Skeletal muscle tissue (tissue), 4 donors: ENCODE measurements around the gene FRMD5. TPM values are rescaled to one million over a fixed set of nuclear protein-coding genes. Genes with fewer than 3 reads are reported as not detected.
A peak's percentile ranks its signal among the peaks of the same experiment; 100 is the strongest.

Experiments used
- H3K27ac ChIP-seq: one replicate; pipeline ENCODE4 v1.7.0; 2013; ENCODE audit warnings: mild to moderate bottlenecking, low read depth, low read length, inconsistent platforms
- H3K27me3 ChIP-seq, 3 donors: one replicate each; pipeline ENCODE4 v1.7.0; 2013; ENCODE audit warnings: low read length in 3 of 3; ENCODE audit not compliant: control insufficient read depth in 3 of 3, insufficient read depth in 3 of 3
- H3K36me3 ChIP-seq, 3 donors: one replicate each; pipeline ENCODE4 v1.7.0; 2013; ENCODE audit warnings: low read length in 3 of 3; ENCODE audit not compliant: control insufficient read depth in 3 of 3, insufficient read depth in 3 of 3
- H3K4me1 ChIP-seq, 3 donors: one replicate each; pipeline ENCODE4 v1.7.0; 2013; ENCODE audit warnings: low read length in 3 of 3, mild to moderate bottlenecking in 3 of 3; ENCODE audit not compliant: control insufficient read depth in 3 of 3, insufficient read depth in 3 of 3
- H3K4me3 ChIP-seq, 3 donors: one replicate each; pipeline ENCODE4 v1.7.0; 2013; ENCODE audit warnings: low read length in 3 of 3
- H3K9ac ChIP-seq, 3 donors: one replicate each; pipeline ENCODE4 v1.7.0; 2013; ENCODE audit warnings: low read length in 3 of 3, mild to moderate bottlenecking in 3 of 3, moderate library complexity in 2 of 3, low read depth in 1 of 3
- H3K9me3 ChIP-seq, 3 donors: one replicate each; pipeline ENCODE4 v1.7.0; 2013; ENCODE audit warnings: low read length in 3 of 3; ENCODE audit not compliant: control insufficient read depth in 3 of 3
- total RNA-seq: library from RNA; depleted of rRNA; stranded (reverse); fragments of >200 nt; gene quantifications from one replicate; pipeline ENCODE4 v1.2.3, GENCODE V29; 2014
- donor health status: Osteomylitis.

Gene FRMD5
- total RNA-seq, 1 donor from 2014 or later: 3.7 TPM

GRCh38 chr15:43930079-43930478 is 265.0 kb downstream of the FRMD5 start:
- H3K36me3 ChIP-seq: no peaks in the 10 kb centered on the region

GRCh38 chr15:43928152-43928551 is 266.9 kb downstream of the FRMD5 start:
- no peak overlapping the region for H3K9ac ChIP-seq
- H3K4me1 ChIP-seq: peaks cover 0 to 11% (median 0%) of the 10 kb centered on the region in 3 donors
- no peaks in the 10 kb centered on the region for H3K9me3 ChIP-seq
- no peaks in the 10 kb centered on the region for H3K36me3 ChIP-seq
- H3K4me3 ChIP-seq: no peak overlapping the region
- H3K27ac ChIP-seq: no peak overlapping the region
- peaks cover 0 to 2% (median 0%) of the 10 kb centered on the region in 3 donors for H3K27me3 ChIP-seq

More at GRCh38 chr15:43930079-43930478, 265.0 kb downstream of the FRMD5 start:
- Histone ChIP-seq H3K9me3 (no peaks in the 10 kb centered on the region), H3K9ac (no peak overlapping the region), H3K4me3 (no peak overlapping the region), H3K27me3 (peaks cover 0 to 6% (median 0%) of the 10 kb centered on the region in 3 donors), H3K4me1 (peaks cover 0 to 11% (median 0%) of the 10 kb centered on the region in 3 donors), H3K27ac (no peak overlapping the region)

- Histone ChIP-seq H3K9ac (no peak overlapping the region), H3K27me3 (no peaks in the 10 kb centered on the region), H3K4me3 (no peak overlapping the region), H3K36me3 (no peaks in the 10 kb centered on the region), H3K27ac (no peak overlapping the region), H3K4me1 (peaks cover 0 to 2% (median 0%) of the 10 kb centered on the region in 3 donors), H3K9me3 (no peaks in the 10 kb centered on the region)
Measured at GRCh38 chr15:43927203-43927602, 267.9 kb downstream of the FRMD5 start.

GRCh38 chr15:43923553-43923952 is 271.5 kb downstream of the FRMD5 start:
- H3K9ac ChIP-seq: no peak overlapping the region
- H3K36me3 ChIP-seq: no peaks in the 10 kb centered on the region
- H3K27me3 ChIP-seq: no peaks in the 10 kb centered on the region
- H3K27ac ChIP-seq: no peak overlapping the region
- H3K4me1 ChIP-seq: peaks cover 0 to 5% (median 2%) of the 10 kb centered on the region in 3 donors
- no peak overlapping the region for H3K4me3 ChIP-seq
- H3K9me3 ChIP-seq: no peaks in the 10 kb centered on the region

GRCh38 chr15:43922021-43922420 is 273.1 kb downstream of the FRMD5 start:
- Histone ChIP-seq H3K4me3 (no peak overlapping the region), H3K27me3 (no peaks in the 10 kb centered on the region), H3K27ac (no peak overlapping the region), H3K36me3 (no peaks in the 10 kb centered on the region), H3K9ac (no peak overlapping the region), H3K4me1 (peaks cover 0 to 5% (median 2%) of the 10 kb centered on the region in 3 donors), H3K9me3 (no peaks in the 10 kb centered on the region)

GRCh38 chr15:43920815-43921214 is 274.3 kb downstream of the FRMD5 start:
- Histone ChIP-seq H3K27ac (no peak overlapping the region), H3K4me1 (peaks cover 0 to 9% (median 2%) of the 10 kb centered on the region in 3 donors), H3K9ac (peak overlapping the region in 1 of 3 donors; percentile 33), H3K27me3 (no peaks in the 10 kb centered on the region), H3K9me3 (no peaks in the 10 kb centered on the region), H3K36me3 (no peaks in the 10 kb centered on the region), H3K4me3 (no peak overlapping the region)

GRCh38 chr15:43920254-43920600 is 274.8 kb downstream of the FRMD5 start:
- Histone ChIP-seq H3K4me3 (no peak overlapping the region), H3K36me3 (no peaks in the 10 kb centered on the region), H3K9ac (no peak overlapping the region), H3K27ac (no peak overlapping the region), H3K9me3 (no peaks in the 10 kb centered on the region), H3K4me1 (peaks cover 0 to 12% (median 2%) of the 10 kb centered on the region in 3 donors), H3K27me3 (no peaks in the 10 kb centered on the region)

- Histone ChIP-seq H3K4me3 (no peak overlapping the region), H3K4me1 (peaks cover 0 to 12% (median 2%) of the 10 kb centered on the region in 3 donors), H3K36me3 (no peaks in the 10 kb centered on the region), H3K9ac (no peak overlapping the region), H3K27ac (no peak overlapping the region), H3K27me3 (no peaks in the 10 kb centered on the region), H3K9me3 (no peaks in the 10 kb centered on the region)
Measured at GRCh38 chr15:43919540-43920253, 275.4 kb downstream of the FRMD5 start.

- Histone ChIP-seq H3K9ac (no peak overlapping the region), H3K4me1 (peaks cover 0 to 12% (median 2%) of the 10 kb centered on the region in 3 donors), H3K27ac (no peak overlapping the region), H3K9me3 (no peaks in the 10 kb centered on the region), H3K4me3 (no peak overlapping the region), H3K36me3 (no peaks in the 10 kb centered on the region), H3K27me3 (no peaks in the 10 kb centered on the region)
Measured at GRCh38 chr15:43918717-43919116, 276.4 kb downstream of the FRMD5 start.

GRCh38 chr15:43916326-43916660 is 278.8 kb downstream of the FRMD5 start:
- no peak overlapping the region for H3K27ac ChIP-seq
- H3K4me3 ChIP-seq: no peak overlapping the region
- H3K9ac ChIP-seq: no peak overlapping the region
- H3K9me3 ChIP-seq: no peaks in the 10 kb centered on the region
- H3K4me1 ChIP-seq: peaks cover 2 to 12% (median 6%) of the 10 kb centered on the region in 3 donors
- H3K36me3 ChIP-seq: no peaks in the 10 kb centered on the region
- no peaks in the 10 kb centered on the region for H3K27me3 ChIP-seq
